C1 segment of cervical spinal cord (tissue), 14 donors: ENCODE data around the gene GBA3.

Experiments used
- DNase-seq, 14 donors: peaks; one replicate each; lab custom pipeline; 2025; lab: John Stamatoyannopoulos, UW

Gene GBA3

GRCh38 chr4:22695029-22695428 is 2.3 kb downstream of the GBA3 start:
- DNase-seq, result no peak

DNA sequence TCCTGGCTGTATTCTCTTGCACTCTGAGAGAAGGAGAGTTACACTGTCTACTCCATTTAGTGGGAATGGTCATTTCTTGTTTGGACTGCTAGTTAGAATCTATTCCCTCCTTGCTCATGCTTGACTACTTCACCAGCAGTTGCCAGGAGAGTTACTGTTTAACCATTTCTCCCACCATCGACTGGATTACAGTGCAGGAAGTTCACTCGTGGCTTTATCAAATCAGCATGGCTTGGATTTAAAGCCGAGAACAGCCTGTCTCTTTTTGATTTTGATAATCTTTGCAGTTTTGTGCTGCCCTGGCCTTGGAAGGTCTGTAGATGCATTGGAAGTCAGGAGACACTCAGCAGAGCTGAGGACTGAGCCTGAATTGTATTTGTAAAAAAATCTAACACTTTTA is 3.2 kb downstream of the GBA3 start:
- no peak for DNase-seq

GRCh38 chr4:22703912-22704311 is 11.2 kb downstream of the GBA3 start:
- no peak for DNase-seq

DNA sequence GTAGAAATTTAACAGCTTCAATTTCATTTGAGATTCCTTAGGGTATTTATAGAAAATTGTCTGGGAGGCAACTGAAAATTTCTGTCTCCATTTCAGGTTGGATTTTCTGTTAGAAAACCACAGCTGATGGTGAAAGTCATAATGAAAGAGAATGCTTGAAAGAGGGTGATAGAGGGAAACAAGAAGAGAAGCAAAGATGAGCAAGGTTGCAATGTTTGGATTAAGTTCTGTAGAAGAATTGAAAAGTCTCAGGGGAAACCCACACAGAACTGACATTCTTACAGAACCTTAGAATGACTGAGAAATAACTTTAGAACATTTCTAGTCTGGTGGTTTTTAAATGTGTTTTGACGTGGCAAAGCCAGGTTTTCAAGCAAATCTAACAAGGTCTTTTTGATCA is 14.7 kb downstream of the GBA3 start:
- DNase-seq, result no peak

- DNase-seq, result no peak
These were observed 16.2 kb downstream of the GBA3 start for GRCh38 chr4:22708961-22709360.

DNA sequence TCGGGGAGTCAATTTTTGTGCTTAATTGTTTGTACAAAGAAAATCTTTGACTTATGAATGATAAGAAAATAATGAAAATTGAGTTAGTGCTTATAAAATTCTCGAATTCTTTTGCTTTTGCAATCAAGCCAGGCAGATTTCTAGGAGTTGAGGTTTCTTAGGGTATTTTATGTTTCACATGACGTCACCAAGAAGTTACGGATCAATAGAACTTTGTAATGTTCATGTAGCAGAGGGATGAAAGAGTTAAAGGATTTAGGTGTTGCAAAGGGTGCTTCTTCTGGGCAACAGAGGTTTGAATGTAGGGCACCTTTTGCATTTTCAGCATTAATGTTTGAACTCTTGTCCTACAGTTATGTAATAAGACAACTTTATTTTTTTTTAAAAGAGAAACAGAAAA is 19.4 kb downstream of the GBA3 start:
- DNase-seq, result no peak

DNA sequence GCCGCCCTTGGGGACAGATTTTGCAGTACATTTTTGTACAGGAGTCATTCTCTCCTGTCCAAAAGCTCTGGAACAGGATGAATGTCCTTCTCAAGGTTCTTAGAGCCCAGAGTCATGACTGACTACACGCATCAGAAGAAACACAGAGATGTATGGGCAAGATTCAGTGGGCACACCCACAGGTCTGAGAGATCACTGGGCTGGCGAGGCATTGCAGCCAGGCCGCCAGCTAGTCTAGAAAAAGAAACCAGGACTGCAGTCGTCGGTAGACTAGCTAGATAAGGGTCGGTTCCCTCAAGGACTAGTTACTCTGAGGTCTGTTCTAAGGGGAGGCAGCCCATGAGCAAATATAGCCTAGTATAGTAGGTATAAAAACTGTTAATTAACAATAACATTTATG is 19.8 kb downstream of the GBA3 start:
- DNase-seq, result no peak

DNA sequence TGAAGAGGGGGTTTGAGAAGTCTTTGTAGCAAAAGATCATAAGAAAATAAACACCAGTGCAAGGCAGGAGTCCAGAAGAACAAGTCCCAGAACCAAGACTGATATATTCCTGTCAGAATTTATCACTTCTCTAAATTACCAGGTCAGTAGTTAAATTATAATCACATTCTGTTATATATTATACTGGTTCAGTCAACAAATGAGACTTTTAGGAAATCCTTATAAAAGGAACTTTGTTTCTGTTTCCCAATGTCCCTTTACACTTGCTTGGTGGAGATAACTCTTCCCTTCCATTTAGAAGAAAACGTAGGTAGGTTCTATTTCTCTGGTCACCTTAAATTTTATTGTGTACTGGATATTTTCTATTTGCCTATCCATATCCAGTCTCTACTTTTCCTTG is 21.1 kb downstream of the GBA3 start:
- no peak for DNase-seq

GRCh38 chr4:22719218-22719617 is 26.5 kb downstream of the GBA3 start:
- no peak for DNase-seq

- no peak for DNase-seq
These were observed 27.4 kb downstream of the GBA3 start for GRCh38 chr4:22720091-22720490.

GRCh38 chr4:22721204-22721603 is 28.5 kb downstream of the GBA3 start:
- no peak for DNase-seq

GRCh38 chr4:22730021-22730420 is 37.3 kb downstream of the GBA3 start:
- DNase-seq, result no peak

DNA sequence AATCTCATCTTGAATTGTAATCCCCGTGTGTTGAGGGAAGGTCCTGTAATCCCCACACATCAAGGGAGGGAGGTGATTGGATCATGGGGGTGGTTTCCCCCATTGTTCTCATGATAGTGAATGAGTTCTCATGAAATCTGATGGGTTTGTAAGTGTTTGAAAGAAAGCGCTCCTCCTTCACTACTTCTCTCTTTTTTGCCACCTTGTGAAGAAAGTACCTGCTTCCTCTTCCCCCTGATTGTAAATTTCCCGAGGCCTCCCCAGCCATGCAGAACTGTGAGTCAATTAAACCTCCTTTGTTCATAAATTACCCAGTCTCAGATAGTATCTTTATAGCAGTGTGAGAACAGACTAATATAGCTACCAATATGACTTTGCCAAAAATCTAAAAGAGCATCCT is 41.1 kb downstream of the GBA3 start:
- no peak for DNase-seq

DNA sequence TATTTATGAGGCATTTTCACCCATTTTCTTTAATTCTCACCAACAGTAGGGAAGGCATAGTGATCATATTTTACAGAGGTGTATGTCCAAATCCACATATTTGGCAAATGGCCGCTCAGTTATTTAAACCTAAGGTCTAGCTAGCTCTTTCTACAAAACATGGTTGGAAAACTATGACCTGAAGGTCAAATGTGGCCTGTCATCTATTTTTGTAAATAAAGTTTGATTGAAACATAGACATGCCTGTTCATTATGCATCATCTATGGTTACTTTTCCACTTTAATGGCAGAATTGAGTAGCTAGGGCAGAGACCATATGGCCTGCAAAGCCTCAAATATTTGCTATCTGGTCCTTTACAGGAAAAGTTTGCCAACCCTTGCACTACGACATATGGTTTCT is 44.2 kb downstream of the GBA3 start:
- no peak for DNase-seq

- no peak for DNase-seq
These were observed 47.2 kb downstream of the GBA3 start for GRCh38 chr4:22739968-22740367.

GRCh38 chr4:22741744-22742143 is 49.0 kb downstream of the GBA3 start:
- DNase-seq, result no peak

DNA sequence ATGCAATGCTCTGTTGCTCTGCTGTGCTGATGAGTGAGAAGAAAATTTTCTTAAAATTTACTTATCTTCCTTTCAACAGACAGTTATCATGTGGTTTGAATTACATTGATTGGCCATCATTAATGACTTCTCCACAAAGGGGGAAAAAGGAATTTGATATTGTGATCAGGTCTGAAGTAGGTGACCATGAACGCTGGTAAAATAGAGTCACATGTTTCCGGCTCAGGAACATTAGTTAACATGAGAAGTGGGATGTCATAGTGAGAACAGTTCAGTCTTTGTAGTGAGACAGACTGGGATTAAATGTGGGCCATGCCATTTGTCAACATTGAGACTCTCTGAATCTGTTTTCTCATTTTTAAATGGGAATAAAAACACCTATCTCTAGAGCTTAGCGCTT is 50.6 kb downstream of the GBA3 start:
- DNase-seq, result no peak

GRCh38 chr4:22744478-22745062 is 51.8 kb downstream of the GBA3 start:
- DNase-seq, result no peak

DNA sequence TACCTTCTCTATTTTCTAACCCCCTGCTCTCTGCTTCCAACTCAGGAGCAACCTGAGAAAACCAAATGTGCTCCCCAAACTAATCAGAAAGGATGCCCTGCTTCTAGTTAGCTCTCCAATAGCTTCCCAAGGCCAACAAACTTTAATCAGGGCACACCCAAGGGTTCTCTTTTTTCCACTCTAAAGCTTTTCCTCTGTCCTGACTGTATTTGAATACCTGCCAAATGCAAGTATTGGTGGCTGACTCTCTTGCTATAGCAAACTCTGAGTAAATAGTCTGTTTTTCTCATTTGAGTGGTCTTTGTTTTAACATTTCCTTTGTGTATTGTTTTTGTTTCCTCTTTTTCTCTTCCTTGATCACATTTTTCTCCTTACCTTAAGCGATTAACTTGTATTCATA is 52.5 kb downstream of the GBA3 start:
- DNase-seq, result no peak

- DNase-seq, result no peak
These were observed 61.4 kb downstream of the GBA3 start for GRCh38 chr4:22754116-22754515.

DNA sequence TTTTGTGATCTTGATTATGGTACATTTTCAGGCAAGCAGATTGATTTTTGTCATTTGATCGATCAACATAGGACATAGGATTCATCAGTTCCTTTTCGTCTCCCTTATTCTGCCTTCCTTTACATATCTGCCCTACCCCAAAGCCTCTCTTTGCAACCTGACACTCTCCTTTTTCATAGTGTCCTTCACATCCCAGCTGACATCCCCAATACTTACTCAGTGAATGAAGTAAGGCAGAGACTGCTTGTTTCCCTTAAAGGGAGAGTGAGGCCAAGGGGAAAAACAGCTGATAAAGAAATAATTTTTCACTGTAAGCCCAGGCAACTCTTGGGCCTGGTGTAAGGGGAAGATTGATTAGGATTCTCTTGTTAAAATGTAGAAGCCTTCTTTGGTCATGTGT is 69.8 kb downstream of the GBA3 start:
- DNase-seq, result no peak

GRCh38 chr4:22764183-22764582 is 71.4 kb downstream of the GBA3 start:
- no peak for DNase-seq

DNA sequence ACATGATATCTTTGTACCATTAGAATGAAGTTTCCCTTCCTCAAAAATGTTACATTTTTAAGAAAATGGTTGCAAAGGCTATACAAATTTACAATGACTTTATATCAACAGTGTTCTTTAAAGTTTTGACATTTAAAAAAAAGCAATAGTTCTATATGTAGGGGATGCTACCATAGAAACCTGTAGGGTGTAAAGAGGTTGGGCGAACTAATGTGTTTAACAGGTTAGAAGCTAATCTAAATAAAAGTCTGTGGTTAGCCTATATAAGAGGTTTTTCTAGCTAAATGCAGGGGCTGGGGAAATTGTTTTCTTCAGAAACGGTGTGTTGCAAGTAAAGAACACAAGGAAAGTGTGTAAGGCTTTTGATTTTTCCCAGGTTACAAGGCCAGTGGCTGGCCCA is 73.3 kb downstream of the GBA3 start:
- no peak for DNase-seq

GRCh38 chr4:22778547-22779163 is 85.9 kb downstream of the GBA3 start:
- DNase-seq, result no peak
